LNCaP clone FGC (cell line): ENCODE results near the gene DIPK2A.
A peak's percentile ranks its signal among the peaks of the same experiment; 100 is the strongest.

Experiments used
- DNase-seq: peaks from one replicate; pipeline ENCODE4 v3.0.0-alpha.2; 2011; ENCODE audit warnings: low read depth
- H3K4me3 ChIP-seq: 2 replicates; pipeline ENCODE4 v1.5.1; 2011; ENCODE audit warnings: mild to moderate bottlenecking, low read depth, low read length, control low read depth
- CTCF ChIP-seq: IDR thresholded peaks from 2 replicates; pipeline ENCODE4 v1.5.1; 2012; ENCODE audit warnings: mild to moderate bottlenecking; ENCODE audit not compliant: control insufficient read depth, insufficient read depth; ENCODE audit errors: extremely low read depth

DIPK2A gene

GRCh38 chr3:143961342-143961741 lies 10.3 kb upstream of the DIPK2A start:
- TF ChIP-seq CTCF = no peak

GRCh38 chr3:143963946-143964345 lies 7.7 kb upstream of the DIPK2A start:
- DNase-seq = no peak

More at GRCh38 chr3:143961342-143961741, 10.3 kb upstream of the DIPK2A start:
- H3K4me3 ChIP-seq = no peak overlapping the region
- no peak for DNase-seq

GRCh38 chr3:143970773-143971358 lies 757 bp upstream of the DIPK2A start:
- DNase-seq = no peak
- TF ChIP-seq CTCF = no peak

More at GRCh38 chr3:143963946-143964345, 7.7 kb upstream of the DIPK2A start:
- H3K4me3 ChIP-seq = no peak overlapping the region
- TF ChIP-seq CTCF = no peak

GRCh38 chr3:143972155-143972504 lies 507 bp downstream of the DIPK2A start:
- peak overlapping the region; percentile 78 for H3K4me3 ChIP-seq
- no peak for DNase-seq
- no peak for TF ChIP-seq CTCF

More at GRCh38 chr3:143970773-143971358, 757 bp upstream of the DIPK2A start:
- H3K4me3 ChIP-seq = peak overlapping the region; percentile 78

- H3K4me3 ChIP-seq = peak overlapping the region; percentile 78
- peak; percentile 46 for DNase-seq
- peak; percentile 71 for TF ChIP-seq CTCF
These were observed 1.1 kb downstream of the DIPK2A start for GRCh38 chr3:143972505-143973258.

GRCh38 chr3:143973259-143974021 lies 1.8 kb downstream of the DIPK2A start:
- no peak for TF ChIP-seq CTCF
- peak; percentile 61 for DNase-seq
- peak overlapping the region; percentile 78 for H3K4me3 ChIP-seq
